Transverse colon (tissue), 4 donors: ENCODE measurements around the gene SDS. TPM values are rescaled to one million over a fixed set of nuclear protein-coding genes. Genes with fewer than 3 reads are reported as not detected.

Experiments used
- DNase-seq: peaks from one replicate; pipeline ENCODE4 v3.0.0-alpha.2; 2019
- H3K27ac ChIP-seq, 4 donors: fragments of 200-600 bp; sonication (generic); 2 replicates each; pipeline ENCODE4 v1.5.1; 2016 to 2018; ENCODE audit warnings: inconsistent platforms in 4 of 4
- H3K27me3 ChIP-seq: fragments of 200-600 bp; sonication (generic); 2 replicates; pipeline ENCODE4 v1.5.1; 2017; ENCODE audit warnings: inconsistent platforms
- H3K36me3 ChIP-seq, 4 donors: fragments of 200-600 bp; sonication (generic); 2 replicates each; pipeline ENCODE4 v1.5.1; 2017 to 2019; ENCODE audit warnings: inconsistent platforms in 4 of 4
- H3K4me1 ChIP-seq, 4 donors: fragments of 200-600 bp; sonication (generic); 2 replicates each; pipeline ENCODE4 v1.5.1; 2017 to 2020; ENCODE audit warnings: inconsistent platforms in 4 of 4
- H3K4me3 ChIP-seq, 4 donors: fragments of 200-600 bp; sonication (generic); 1 replicate in 1 of 4; 2 replicates in 3 of 4; pipeline versions ENCODE4 v1.5.1 to v1.6.1; 2017 to 2019; ENCODE audit warnings: inconsistent platforms in 4 of 4
- H3K9me3 ChIP-seq, 2 donors: fragments of 200-600 bp; sonication (generic); 2 replicates each; pipeline ENCODE4 v1.5.1; 2017 to 2019; ENCODE audit warnings: inconsistent platforms in 2 of 2
- EP300 ChIP-seq: sonication (generic); formaldehyde crosslinking; IDR thresholded peaks from one replicate; pipeline ENCODE4 v1.6.1; 2017; ENCODE audit warnings: antibody characterized with exemption, low read depth
- POLR2A ChIP-seq: fragments of 450-650 bp; IDR thresholded peaks from one replicate; pipeline ENCODE4 v1.6.1; 2016; ENCODE audit warnings: antibody characterized with exemption, mild to moderate bottlenecking, moderate library complexity
- POLR2AphosphoS5 ChIP-seq, 3 donors: sonication (generic); formaldehyde crosslinking; IDR thresholded peaks; one replicate each; pipeline ENCODE4 v1.6.1; 2016; ENCODE audit warnings: antibody characterized with exemption in 3 of 3
- WGBS, 2 donors: methylation state at CpG; one replicate each; pipeline ENCODE4 v1.1.5; 2018; ENCODE audit warnings: low coverage in 1 of 2; 5-methylcytosine and 5-hydroxymethylcytosine counted together
- in situ Hi-C, 4 donors: fragments of 200-750 bp; cut with MboI; loops; one replicate each; pipeline versions ENCODE4 v1.15.0 to v1.15.1; 2017; ENCODE audit warnings: low sequenced_read_pairs in 3 of 4, low pct_ligation_motif_present in 1 of 4, low pct_unique_long_range_greater_than_20kb in 1 of 4
- intact Hi-C: fragments of 100-400 bp; cut with DNase I; formaldehyde crosslinking; loops from one replicate; pipeline ENCODE4 v1.15.1; 2023; ENCODE audit warnings: low total_unique reads
- total RNA-seq, 4 donors: library from RNA; depleted of rRNA; stranded (reverse); fragments of >200 nt; gene quantifications; one replicate each; pipeline ENCODE4 v1.1.0, GENCODE V29; 2016
- TF ChIP-seq, protein P1 (sequence below), 5 experiments: fragments of 200-600 bp in 3 of 5; fragments of 450-650 bp in 2 of 5; sonication (generic) in 3 of 5; IDR thresholded peaks; 1 replicate in 2 of 5; 2 replicates in 3 of 5; pipeline ENCODE4 v1.5.1; 2016 to 2017; ENCODE audit warnings: antibody characterized with exemption in 5 of 5, inconsistent platforms in 3 of 5, mild to moderate bottlenecking in 2 of 5, moderate library complexity in 1 of 5

SDS gene
- total RNA-seq, 4 donors from 2014 or later, result 1.2 to 7.1 (median 5.7) TPM; not detected in 1

DNA sequence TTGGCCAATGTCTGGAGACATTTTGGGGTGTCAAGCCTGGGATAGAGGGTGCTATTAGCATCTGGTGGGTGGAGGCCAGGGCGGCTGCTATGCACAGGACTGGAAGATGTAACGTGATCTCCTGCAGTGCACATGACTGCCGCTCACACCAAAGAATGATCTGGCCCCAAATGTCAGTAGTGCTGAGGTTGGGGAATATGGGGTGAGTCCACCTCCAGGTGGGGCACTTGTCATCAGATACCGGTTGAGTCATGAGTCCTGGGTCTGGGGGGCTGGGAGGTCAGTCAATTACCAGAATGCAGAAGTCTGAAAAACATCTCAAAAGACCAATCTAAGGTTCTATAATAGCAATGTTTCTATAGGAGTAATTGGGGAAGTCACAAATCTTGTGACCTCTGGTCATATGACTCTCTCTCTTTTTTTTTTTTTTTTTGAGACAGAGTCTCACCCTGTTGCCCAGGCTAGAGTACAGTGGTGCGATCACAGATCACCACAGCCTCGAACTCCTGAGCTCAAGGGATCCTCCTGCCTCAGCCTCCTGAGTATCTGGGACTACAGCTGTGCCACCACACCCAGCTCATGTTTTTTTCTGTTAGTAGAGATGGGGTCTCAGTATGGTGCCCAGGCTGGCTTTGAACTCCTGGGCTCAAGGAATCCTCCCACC, 12.5 kb upstream of the SDS start:
- peak overlapping the region in 2 of 4 donors; percentile 9 to 30 for H3K27ac ChIP-seq
- TF ChIP-seq, protein P1, sequence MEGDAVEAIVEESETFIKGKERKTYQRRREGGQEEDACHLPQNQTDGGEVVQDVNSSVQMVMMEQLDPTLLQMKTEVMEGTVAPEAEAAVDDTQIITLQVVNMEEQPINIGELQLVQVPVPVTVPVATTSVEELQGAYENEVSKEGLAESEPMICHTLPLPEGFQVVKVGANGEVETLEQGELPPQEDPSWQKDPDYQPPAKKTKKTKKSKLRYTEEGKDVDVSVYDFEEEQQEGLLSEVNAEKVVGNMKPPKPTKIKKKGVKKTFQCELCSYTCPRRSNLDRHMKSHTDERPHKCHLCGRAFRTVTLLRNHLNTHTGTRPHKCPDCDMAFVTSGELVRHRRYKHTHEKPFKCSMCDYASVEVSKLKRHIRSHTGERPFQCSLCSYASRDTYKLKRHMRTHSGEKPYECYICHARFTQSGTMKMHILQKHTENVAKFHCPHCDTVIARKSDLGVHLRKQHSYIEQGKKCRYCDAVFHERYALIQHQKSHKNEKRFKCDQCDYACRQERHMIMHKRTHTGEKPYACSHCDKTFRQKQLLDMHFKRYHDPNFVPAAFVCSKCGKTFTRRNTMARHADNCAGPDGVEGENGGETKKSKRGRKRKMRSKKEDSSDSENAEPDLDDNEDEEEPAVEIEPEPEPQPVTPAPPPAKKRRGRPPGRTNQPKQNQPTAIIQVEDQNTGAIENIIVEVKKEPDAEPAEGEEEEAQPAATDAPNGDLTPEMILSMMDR (IDR thresholded peaks at IDR 0.05), result no peak
- TF ChIP-seq POLR2A, result no peak
- 34 to 62% methylated on average over 2 to 6 of the region's 6 CpGs for whole genome bisulfite sequencing, 2 donors
- H3K9me3 ChIP-seq, result no peaks in the 10 kb centered on the region
- H3K4me3 ChIP-seq, result no peak overlapping the region
- intact Hi-C loops (no loop called here), in situ Hi-C loops (no loop called here)
- H3K36me3 ChIP-seq, result no peaks in the 10 kb centered on the region
- H3K4me1 ChIP-seq, result peaks cover 0 to 5% (median 0%) of the 10 kb centered on the region in 4 donors
- peak; percentile 13 for DNase-seq
- H3K27me3 ChIP-seq, result peaks cover 6% of the 10 kb centered on the region

- Histone ChIP-seq H3K27ac (no peak overlapping the region), H3K4me3 (no peak overlapping the region), H3K4me1 (peaks cover 0 to 5% (median 0%) of the 10 kb centered on the region in 4 donors), H3K27me3 (peaks cover 6% of the 10 kb centered on the region), H3K9me3 (no peaks in the 10 kb centered on the region), H3K36me3 (no peaks in the 10 kb centered on the region)
- intact Hi-C loops, result no loop called here
- no peak for TF ChIP-seq POLR2AphosphoS5 (IDR thresholded peaks at IDR 0.05)
- no peak for TF ChIP-seq EP300
- TF ChIP-seq, protein P1 (IDR thresholded peaks at IDR 0.05), result no peak
- no peak for TF ChIP-seq POLR2A
- 74 to 88% methylated on average over 5 to 9 of the region's 9 CpGs for WGBS, 2 donors
- in situ Hi-C loops, result no loop called here
- no peak for DNase-seq
Observed at GRCh38 chr12:113414519-113415038, 10.9 kb upstream of the SDS start.

DNA sequence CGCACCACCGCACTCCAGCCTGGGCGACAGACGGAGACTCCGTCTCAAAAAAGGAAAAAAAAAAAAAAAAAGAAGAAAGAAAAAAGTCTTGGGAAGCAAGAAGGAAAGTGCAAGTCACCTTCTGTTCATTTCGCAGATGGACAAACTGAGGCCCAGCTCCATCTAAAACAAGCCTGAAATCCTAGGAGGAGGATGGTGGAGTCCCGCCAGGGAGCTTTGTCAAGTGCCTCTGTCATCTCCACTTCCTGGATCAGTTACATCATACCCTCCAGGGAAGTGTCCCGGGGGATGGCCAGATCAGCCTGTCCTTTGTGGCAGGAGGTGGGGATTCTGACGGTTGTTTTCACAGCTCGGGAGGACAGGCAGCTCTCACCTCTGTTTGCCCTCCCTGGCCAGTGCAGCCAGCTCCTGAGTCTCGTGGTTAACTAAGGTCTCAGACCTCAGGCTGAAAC, 9.8 kb upstream of the SDS start:
- no peaks in the 10 kb centered on the region for H3K9me3 ChIP-seq
- peaks cover 6% of the 10 kb centered on the region for H3K27me3 ChIP-seq
- no peak overlapping the region for H3K4me3 ChIP-seq
- no peak overlapping the region for H3K27ac ChIP-seq
- TF ChIP-seq POLR2AphosphoS5 (IDR thresholded peaks at IDR 0.05) (no peak), POLR2A (no peak), EP300 (no peak)
- TF ChIP-seq, protein P1 (IDR thresholded peaks at IDR 0.05), result no peak
- 69 to 93% methylated on average over 6 to 11 of the region's 11 CpGs for WGBS, 2 donors
- in situ Hi-C loops, result no loop called here
- DNase-seq, result peak; percentile 15
- no peaks in the 10 kb centered on the region for H3K36me3 ChIP-seq
- intact Hi-C loops, result no loop called here
- H3K4me1 ChIP-seq, result peaks cover 0 to 4% (median 0%) of the 10 kb centered on the region in 4 donors

- no peaks in the 10 kb centered on the region for H3K4me1 ChIP-seq
- H3K27ac ChIP-seq, result no peak overlapping the region
- H3K36me3 ChIP-seq, result no peaks in the 10 kb centered on the region
- intact Hi-C loops (no loop called here), in situ Hi-C loops (no loop called here)
- H3K27me3 ChIP-seq, result peaks cover 6% of the 10 kb centered on the region
- no peak for DNase-seq
- 63 to 71% methylated on average over 4 to 9 of the region's 9 CpGs for WGBS, 2 donors
- no peaks in the 10 kb centered on the region for H3K9me3 ChIP-seq
- H3K4me3 ChIP-seq, result no peak overlapping the region
- TF ChIP-seq POLR2AphosphoS5 (IDR thresholded peaks at IDR 0.05), result no peak
- no peak for TF ChIP-seq POLR2A
- no peak for TF ChIP-seq EP300
- TF ChIP-seq, protein P1 (IDR thresholded peaks at IDR 0.05), result no peak
Observed at GRCh38 chr12:113409462-113410124, 5.9 kb upstream of the SDS start.
